ENCODE results near the gene MTCL1. TPM values are rescaled to one million over a fixed set of nuclear protein-coding genes. Genes with fewer than 3 reads are reported as not detected.

MTCL1 gene
- total and polyA plus RNA-seq, 2 donors (not counting 1 experiment from before 2014, with no cell fraction given): 35.0 to 56.0 TPM

DNA sequence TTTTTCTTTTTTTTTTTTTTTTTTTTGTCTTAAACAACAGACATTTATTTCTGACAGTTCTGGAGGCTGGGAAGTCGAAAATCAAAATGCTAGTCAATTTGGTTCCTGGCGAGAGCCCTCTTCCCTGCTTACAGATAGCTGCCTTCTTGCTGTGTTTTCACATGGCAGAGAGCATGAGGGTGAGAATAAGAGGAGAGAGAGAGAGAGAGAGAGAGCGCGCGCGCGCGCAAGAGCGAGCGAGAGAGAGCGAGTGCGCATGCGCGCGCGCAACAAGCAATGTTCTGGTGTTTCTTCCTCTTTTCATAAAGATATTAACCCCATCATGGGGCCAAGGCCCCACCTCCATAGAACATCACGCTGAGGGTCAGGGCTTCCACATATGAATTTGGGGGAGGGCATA lies 20.9 kb downstream of the MTCL1 start:
- no peak overlapping the region for H3K4me3 ChIP-seq (replicated peaks in 1 of 4; ENCODE audit: control extremely low read depth in 1 of 4, insufficient read depth in 1 of 4, low read depth in 3 of 4, low read length in 4 of 4)
- H4K20me1 ChIP-seq (ENCODE audit: control insufficient read depth, extremely low read depth, insufficient read depth, low read length): no peaks in the 10 kb centered on the region
- H3K27ac ChIP-seq (ENCODE audit: insufficient read depth, low read length): no peak overlapping the region
- no peak overlapping the region for H3K9ac ChIP-seq (ENCODE audit: insufficient read depth, low read length)
- H3K4me2 ChIP-seq (ENCODE audit: extremely low read depth, insufficient read depth, low read length): no peak overlapping the region
- H2AFZ ChIP-seq (ENCODE audit: low read length): no peak overlapping the region
- H3K79me2 ChIP-seq (ENCODE audit: control insufficient read depth, insufficient read depth, low read length): peaks cover 7% of the 10 kb centered on the region
- DNase-seq (ENCODE audit: low read depth in 2 of 2): no peak
- H3K4me1 ChIP-seq (ENCODE audit: control insufficient read depth, extremely low read depth, insufficient read depth, low read length): no peaks in the 10 kb centered on the region
- no peaks in the 10 kb centered on the region for H3K27me3 ChIP-seq (ENCODE audit: control insufficient read depth, insufficient read depth, low read length)
- TF ChIP-seq EZH2 (IDR thresholded peaks at IDR 0.05; ENCODE audit: low read length, missing control alignments): no peak
- TF ChIP-seq, protein P1, sequence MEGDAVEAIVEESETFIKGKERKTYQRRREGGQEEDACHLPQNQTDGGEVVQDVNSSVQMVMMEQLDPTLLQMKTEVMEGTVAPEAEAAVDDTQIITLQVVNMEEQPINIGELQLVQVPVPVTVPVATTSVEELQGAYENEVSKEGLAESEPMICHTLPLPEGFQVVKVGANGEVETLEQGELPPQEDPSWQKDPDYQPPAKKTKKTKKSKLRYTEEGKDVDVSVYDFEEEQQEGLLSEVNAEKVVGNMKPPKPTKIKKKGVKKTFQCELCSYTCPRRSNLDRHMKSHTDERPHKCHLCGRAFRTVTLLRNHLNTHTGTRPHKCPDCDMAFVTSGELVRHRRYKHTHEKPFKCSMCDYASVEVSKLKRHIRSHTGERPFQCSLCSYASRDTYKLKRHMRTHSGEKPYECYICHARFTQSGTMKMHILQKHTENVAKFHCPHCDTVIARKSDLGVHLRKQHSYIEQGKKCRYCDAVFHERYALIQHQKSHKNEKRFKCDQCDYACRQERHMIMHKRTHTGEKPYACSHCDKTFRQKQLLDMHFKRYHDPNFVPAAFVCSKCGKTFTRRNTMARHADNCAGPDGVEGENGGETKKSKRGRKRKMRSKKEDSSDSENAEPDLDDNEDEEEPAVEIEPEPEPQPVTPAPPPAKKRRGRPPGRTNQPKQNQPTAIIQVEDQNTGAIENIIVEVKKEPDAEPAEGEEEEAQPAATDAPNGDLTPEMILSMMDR (conservative IDR thresholded peaks at IDR 0.05 in 1 of 2, IDR thresholded peaks at IDR 0.05 in 1 of 2; ENCODE audit: low read depth in 1 of 2, low read length in 2 of 2): no peak
- H3K9me3 ChIP-seq (ENCODE audit: control insufficient read depth, insufficient read depth, low read depth, low read length): no peaks in the 10 kb centered on the region
- H3K36me3 ChIP-seq (ENCODE audit: control insufficient read depth, insufficient read depth, low read length): peaks cover 9% of the 10 kb centered on the region

DNA sequence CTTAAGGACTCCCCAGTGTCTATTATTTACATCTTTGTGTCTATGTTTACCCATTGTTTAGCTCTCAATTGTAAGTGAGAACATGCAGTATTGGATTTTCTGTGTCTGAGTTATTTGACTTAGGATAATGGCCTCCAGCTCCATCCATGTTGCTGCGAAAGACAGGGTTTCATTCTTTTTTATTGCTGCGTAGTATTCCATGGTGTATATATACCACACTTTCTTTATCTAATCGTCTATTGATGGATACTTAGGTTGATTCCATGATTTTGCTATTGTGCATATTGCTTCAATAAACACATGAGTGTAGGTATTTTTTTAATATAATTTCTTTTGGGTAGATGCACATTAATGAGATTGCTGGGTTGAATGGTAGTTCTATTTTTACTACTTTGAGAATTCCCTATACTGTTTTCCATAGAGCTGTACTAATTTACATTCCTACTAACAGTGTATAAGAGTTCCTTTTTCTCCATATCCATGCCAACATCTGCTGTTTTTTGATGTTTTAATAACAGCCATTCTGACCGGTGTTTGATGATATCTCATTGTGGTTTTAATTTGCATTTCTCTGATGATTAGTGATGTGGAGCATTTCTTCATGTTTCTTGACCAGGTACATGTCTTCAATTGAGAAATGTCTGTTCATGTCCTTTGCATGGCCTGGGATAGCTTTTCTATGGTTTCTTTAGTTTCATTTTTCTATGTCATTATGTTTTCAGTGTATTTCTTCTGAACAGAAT lies 21.8 kb downstream of the MTCL1 start:
- H3K4me2 ChIP-seq (ENCODE audit: extremely low read depth, insufficient read depth, low read length): no peak overlapping the region
- TF ChIP-seq, protein P1 (conservative IDR thresholded peaks at IDR 0.05 in 1 of 2, IDR thresholded peaks at IDR 0.05 in 1 of 2; ENCODE audit: low read depth in 1 of 2, low read length in 2 of 2): no peak
- TF ChIP-seq EZH2 (IDR thresholded peaks at IDR 0.05; ENCODE audit: low read length, missing control alignments): no peak
- H3K79me2 ChIP-seq (ENCODE audit: control insufficient read depth, insufficient read depth, low read length): peaks cover 9% of the 10 kb centered on the region

DNA sequence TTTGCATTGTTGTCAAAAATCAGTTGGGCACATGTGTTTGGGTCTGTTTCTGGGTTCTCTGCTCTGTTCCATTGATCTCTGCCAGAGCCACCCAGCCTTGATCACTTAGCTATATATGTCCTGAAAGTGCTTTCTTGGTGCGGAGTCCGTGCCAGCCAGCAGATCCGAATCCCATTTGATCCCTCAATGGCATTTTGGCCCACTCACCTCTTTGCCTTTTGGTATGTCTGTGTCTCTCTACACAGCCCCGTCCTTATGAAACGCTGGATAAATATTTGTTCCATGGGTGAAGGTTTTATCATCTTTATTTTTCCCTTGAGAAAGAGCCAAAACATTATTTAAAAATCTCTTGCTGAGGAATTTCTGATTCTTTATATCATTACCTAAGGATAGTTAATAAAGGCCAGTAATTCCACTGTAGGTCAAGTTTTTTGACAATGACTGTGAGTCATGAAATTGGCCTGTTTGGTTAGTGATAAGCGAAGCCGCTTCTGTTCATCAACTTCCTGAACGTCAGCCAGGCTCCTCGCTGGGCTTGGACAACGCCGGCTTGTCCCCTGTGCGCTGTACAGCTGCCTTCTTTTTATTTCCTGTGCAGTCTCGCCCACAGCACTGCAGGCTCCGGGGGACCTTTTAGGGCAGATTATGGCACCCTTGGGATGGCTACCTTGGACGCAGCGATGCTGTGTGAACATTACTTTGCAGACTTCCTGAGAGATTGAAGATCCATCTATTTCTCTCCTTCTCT lies 24.9 kb downstream of the MTCL1 start:
- Histone ChIP-seq H3K9me3 (ENCODE audit: control insufficient read depth, insufficient read depth, low read depth, low read length) (no peaks in the 10 kb centered on the region), H3K9ac (ENCODE audit: insufficient read depth, low read length) (no peak overlapping the region), H3K79me2 (ENCODE audit: control insufficient read depth, insufficient read depth, low read length) (peaks cover 20% of the 10 kb centered on the region), H4K20me1 (ENCODE audit: control insufficient read depth, extremely low read depth, insufficient read depth, low read length) (no peaks in the 10 kb centered on the region), H3K4me1 (ENCODE audit: control insufficient read depth, extremely low read depth, insufficient read depth, low read length) (no peaks in the 10 kb centered on the region), H3K4me3 (replicated peaks in 1 of 4; ENCODE audit: control extremely low read depth in 1 of 4, insufficient read depth in 1 of 4, low read depth in 3 of 4, low read length in 4 of 4) (no peak overlapping the region), H3K27ac (ENCODE audit: insufficient read depth, low read length) (peak overlapping the region; percentile 35), H2AFZ (ENCODE audit: low read length) (no peak overlapping the region), H3K4me2 (ENCODE audit: extremely low read depth, insufficient read depth, low read length) (peak overlapping the region; percentile 19), H3K27me3 (ENCODE audit: control insufficient read depth, insufficient read depth, low read length) (no peaks in the 10 kb centered on the region), H3K36me3 (ENCODE audit: control insufficient read depth, insufficient read depth, low read length) (peaks cover 4% of the 10 kb centered on the region)
- TF ChIP-seq, protein P1 (conservative IDR thresholded peaks at IDR 0.05 in 1 of 2, IDR thresholded peaks at IDR 0.05 in 1 of 2; ENCODE audit: low read depth in 1 of 2, low read length in 2 of 2): no peak
- TF ChIP-seq EZH2 (IDR thresholded peaks at IDR 0.05; ENCODE audit: low read length, missing control alignments): no peak
- peak; percentile 74 to 96 for DNase-seq (ENCODE audit: low read depth in 2 of 2)

More for the DNA sequence above, 21.8 kb downstream of the MTCL1 start:
- H4K20me1 ChIP-seq (ENCODE audit: control insufficient read depth, extremely low read depth, insufficient read depth, low read length): no peaks in the 10 kb centered on the region
- no peaks in the 10 kb centered on the region for H3K4me1 ChIP-seq (ENCODE audit: control insufficient read depth, extremely low read depth, insufficient read depth, low read length)
- H3K4me3 ChIP-seq (replicated peaks in 1 of 4; ENCODE audit: control extremely low read depth in 1 of 4, insufficient read depth in 1 of 4, low read depth in 3 of 4, low read length in 4 of 4): no peak overlapping the region
- H3K27ac ChIP-seq (ENCODE audit: insufficient read depth, low read length): no peak overlapping the region
- H3K36me3 ChIP-seq (ENCODE audit: control insufficient read depth, insufficient read depth, low read length): peaks cover 5% of the 10 kb centered on the region
- DNase-seq (ENCODE audit: low read depth in 2 of 2): peak in 1 of 2 donors; percentile 25
- H3K27me3 ChIP-seq (ENCODE audit: control insufficient read depth, insufficient read depth, low read length): no peaks in the 10 kb centered on the region
- H3K9ac ChIP-seq (ENCODE audit: insufficient read depth, low read length): no peak overlapping the region
- no peaks in the 10 kb centered on the region for H3K9me3 ChIP-seq (ENCODE audit: control insufficient read depth, insufficient read depth, low read depth, low read length)
- H2AFZ ChIP-seq (ENCODE audit: low read length): no peak overlapping the region
